Panc1 (cell line): ENCODE measurements around the gene ELFN2. TPM values are rescaled to one million over a fixed set of nuclear protein-coding genes. Genes with fewer than 3 reads are reported as not detected.

ENCODE experiments used
- ATAC-seq: fragments of 200-7000 bp; cut with Tn5 transposase; 2 replicates; pipeline ENCODE4 v1.9.1; 2020; ENCODE audit warnings: mild to moderate bottlenecking, moderate library complexity
- BruUV-seq: library from RNA; stranded (reverse); fragments of 400-500 nt; replicated peaks from 2 replicates; lab custom pipeline; 2021; lab: Mats Ljungman, UMichigan
- CTCF ChIA-PET: fragments of 300-600 bp; sonication (Branson Sonifier 250); formaldehyde crosslinking; loops from one replicate; lab custom pipeline; 2022; ENCODE audit warnings: antibody characterized with exemption; lab: Charles Lee
- POLR2A ChIA-PET: fragments of 300-600 bp; sonication (Branson Sonifier 250); formaldehyde crosslinking; loops from one replicate; lab custom pipeline; 2022; ENCODE audit warnings: antibody characterized with exemption; lab: Charles Lee
- DNase-seq: peaks from one replicate; pipeline ENCODE4 v3.0.0-alpha.2; 2010; ENCODE audit warnings: low read depth, low spot score
- H3K27ac ChIP-seq: 2 replicates; pipeline ENCODE4 v1.5.1; 2011; ENCODE audit warnings: mild to moderate bottlenecking, low read length, inconsistent platforms
- H3K27me3 ChIP-seq: fragments of 200-500 bp; sonication (Bioruptor generic); 2 replicates; pipeline ENCODE4 v1.6.0; 2014; ENCODE audit warnings: low read length, inconsistent platforms; ENCODE audit not compliant: control insufficient read depth, insufficient read depth
- H3K36me3 ChIP-seq: fragments of 200-500 bp; sonication (Bioruptor generic); 2 replicates; pipeline ENCODE4 v1.5.1; 2014; ENCODE audit warnings: inconsistent platforms, mild to moderate bottlenecking, low read length, moderate library complexity; ENCODE audit not compliant: control insufficient read depth, insufficient read depth
- H3K4me1 ChIP-seq: 2 replicates; pipeline ENCODE4 v1.5.1; 2011; ENCODE audit warnings: inconsistent platforms, mild to moderate bottlenecking, low read length, moderate library complexity; ENCODE audit not compliant: control insufficient read depth, insufficient read depth
- H3K4me3 ChIP-seq, 2 experiments: 2 replicates each; pipeline ENCODE4 v1.5.1; 2011 to 2012; ENCODE audit warnings: low read depth in 2 of 2, low read length in 2 of 2, mild to moderate bottlenecking in 2 of 2, inconsistent platforms in 1 of 2, moderate library complexity in 1 of 2
- H3K9me3 ChIP-seq: fragments of 200-500 bp; sonication (Bioruptor generic); 2 replicates; pipeline ENCODE4 v1.5.1; 2014; ENCODE audit warnings: low read depth, mild to moderate bottlenecking, inconsistent platforms, low read length, moderate library complexity; ENCODE audit not compliant: control insufficient read depth, insufficient read depth
- CTCF ChIP-seq: fragments of 450-650 bp; IDR thresholded peaks from 2 replicates; pipeline ENCODE4 v1.5.1; 2017; ENCODE audit warnings: mild to moderate bottlenecking
- POLR2AphosphoS5 ChIP-seq: IDR thresholded peaks from 2 replicates; pipeline ENCODE4 v1.6.1; 2012; ENCODE audit warnings: mild to moderate bottlenecking, low read depth, low read length, moderate library complexity
- REST ChIP-seq, 2 experiments: IDR thresholded peaks; 2 replicates each; pipeline ENCODE4 v1.6.1; 2011 to 2012; ENCODE audit warnings: low read depth in 2 of 2, control low read depth in 1 of 2, low read length in 1 of 2, mild to moderate bottlenecking in 1 of 2, moderate library complexity in 1 of 2; ENCODE audit not compliant: insufficient read depth in 1 of 2
- SIN3A ChIP-seq: IDR thresholded peaks from 2 replicates; pipeline ENCODE4 v1.6.1; 2012; ENCODE audit warnings: low read depth, mild to moderate bottlenecking, low read length, moderate library complexity, borderline replicate concordance; ENCODE audit not compliant: insufficient read depth
- TCF7L2 ChIP-seq: IDR thresholded peaks from 2 replicates; pipeline ENCODE4 v1.6.1; 2011; ENCODE audit warnings: mild to moderate bottlenecking, low read depth, low read length, inconsistent platforms
- in situ Hi-C: cut with HindIII; loops from 2 replicates; pipeline ENCODE4 v1.10.0; 2016; ENCODE audit warnings: low sequenced_read_pairs, low pct_unique_long_range_greater_than_20kb
- intact Hi-C: fragments of 100-400 bp; cut with micrococcal nuclease; formaldehyde crosslinking; loops from one replicate; pipeline ENCODE4 v1.10.0; 2022; ENCODE audit not compliant: unreplicated experiment
- total RNA-seq: library from RNA; stranded (reverse); gene quantifications from one replicate; pipeline ENCODE4 v1.2.1, GENCODE V29; 2021; ENCODE audit not compliant: unreplicated experiment

Gene ELFN2
- total RNA-seq, 1 experiment from 2014 or later: 2.9 TPM

- ChIA-PET POLR2A (no interaction called here), CTCF (interaction anchor here (0.5 to 0.7 kb wide), 3 partner anchors 47 to 205 kb away, joined by 4 to 5 read pairs (median 5); no protein-coding TSS in a partner anchor)
- peaks cover 16% of the 10 kb centered on the region for H3K4me1 ChIP-seq
- H3K36me3 ChIP-seq: no peaks in the 10 kb centered on the region
- DNase-seq (no peak), ATAC-seq (peak; percentile 61)
- TF ChIP-seq REST (IDR thresholded peaks at IDR 0.05; ENCODE audit: insufficient read depth in 1 of 2, low read depth in 2 of 2, low read length in 1 of 2) (no peak), CTCF (no peak), SIN3A (no peak), TCF7L2 (no peak), POLR2AphosphoS5 (0 out of 2 replicates have a peak, but pooled peaks have one; percentile 23)
- no TSS peak for BruUV-seq
- H3K27ac ChIP-seq: no peak overlapping the region; the same call in 1 of the 2 replicates
- no peaks in the 10 kb centered on the region for H3K9me3 ChIP-seq
- in situ Hi-C loops (no loop called here), intact Hi-C loops (no loop called here)
- H3K27me3 ChIP-seq: no peaks in the 10 kb centered on the region
- H3K4me3 ChIP-seq: peak overlapping the region; percentile 29 to 44
Observed at GRCh38 chr22:37334859-37335805, 92.1 kb downstream of the ELFN2 start.

GRCh38 chr22:37334461-37334858 is 92.8 kb downstream of the ELFN2 start:
- TF ChIP-seq SIN3A: no peak
- no peak for TF ChIP-seq CTCF
- no peak for TF ChIP-seq POLR2AphosphoS5
- TF ChIP-seq TCF7L2: no peak
- no peak for TF ChIP-seq REST (IDR thresholded peaks at IDR 0.05; ENCODE audit: insufficient read depth in 1 of 2, low read depth in 2 of 2, low read length in 1 of 2)
- DNase-seq: no peak
- Histone ChIP-seq H3K36me3 (no peaks in the 10 kb centered on the region), H3K4me3 (peak overlapping the region; percentile 29 to 44), H3K9me3 (no peaks in the 10 kb centered on the region), H3K4me1 (peaks cover 16% of the 10 kb centered on the region), H3K27me3 (no peaks in the 10 kb centered on the region), H3K27ac (no peak overlapping the region)
- intact Hi-C loops: no loop called here
- ChIA-PET CTCF (interaction anchor here (0.7 to 1.0 kb wide), 2 partner anchors 95 to 98 kb away, joined by 5 read pairs; no protein-coding TSS in a partner anchor), POLR2A (interaction anchor here (0.5 to 0.6 kb wide), 2 partner anchors 11 to 470 kb away, joined by 3 to 9 read pairs; a partner anchor contains a TSS)
- in situ Hi-C loops: no loop called here
- BruUV-seq: no TSS peak
- no peak for ATAC-seq
